ENCODE data around the gene AK4.

Gene AK4

GRCh38 chr1:65176591-65176990 is 28.6 kb downstream of the AK4 start:
- TF ChIP-seq CTCF (IDR thresholded peaks at IDR 0.05; ENCODE audit: borderline replicate concordance, control extremely low read depth, extremely low read depth, insufficient read depth, missing control alignments), result no peak
- in situ Hi-C loops (cut with MboI; ENCODE audit: low sequenced_read_pairs, unreplicated experiment), result no loop called here
- no peak for DNase-seq (ENCODE audit: low spot score)

- no peak for TF ChIP-seq CTCF (IDR thresholded peaks at IDR 0.05; ENCODE audit: borderline replicate concordance, control extremely low read depth, extremely low read depth, insufficient read depth, missing control alignments)
- DNase-seq (ENCODE audit: low spot score), result no peak
- in situ Hi-C loops (cut with MboI; ENCODE audit: low sequenced_read_pairs, unreplicated experiment), result no loop called here
These were observed 29.5 kb downstream of the AK4 start for GRCh38 chr1:65177457-65177856.

GRCh38 chr1:65178235-65178634 is 30.2 kb downstream of the AK4 start:
- no peak for TF ChIP-seq CTCF (IDR thresholded peaks at IDR 0.05; ENCODE audit: borderline replicate concordance, control extremely low read depth, extremely low read depth, insufficient read depth, missing control alignments)
- in situ Hi-C loops (cut with MboI; ENCODE audit: low sequenced_read_pairs, unreplicated experiment), result no loop called here
- DNase-seq (ENCODE audit: low spot score), result no peak

- no peak for TF ChIP-seq CTCF (IDR thresholded peaks at IDR 0.05; ENCODE audit: borderline replicate concordance, control extremely low read depth, extremely low read depth, insufficient read depth, missing control alignments)
- no peak for DNase-seq (ENCODE audit: low spot score)
- in situ Hi-C loops (cut with MboI; ENCODE audit: low sequenced_read_pairs, unreplicated experiment), result no loop called here
These were observed 31.1 kb downstream of the AK4 start for GRCh38 chr1:65179148-65179547.

GRCh38 chr1:65180977-65181376 is 33.0 kb downstream of the AK4 start:
- no peak for TF ChIP-seq CTCF (IDR thresholded peaks at IDR 0.05; ENCODE audit: borderline replicate concordance, control extremely low read depth, extremely low read depth, insufficient read depth, missing control alignments)
- in situ Hi-C loops (cut with MboI; ENCODE audit: low sequenced_read_pairs, unreplicated experiment), result no loop called here
- no peak for DNase-seq (ENCODE audit: low spot score)

GRCh38 chr1:65182658-65183268 is 34.8 kb downstream of the AK4 start:
- in situ Hi-C loops (cut with MboI; ENCODE audit: low sequenced_read_pairs, unreplicated experiment), result no loop called here
- no peak for TF ChIP-seq CTCF (IDR thresholded peaks at IDR 0.05; ENCODE audit: borderline replicate concordance, control extremely low read depth, extremely low read depth, insufficient read depth, missing control alignments)
- no peak for DNase-seq (ENCODE audit: low spot score)
